ENCODE data around the gene ABTB2. TPM values are rescaled to one million over a fixed set of nuclear protein-coding genes. Genes with fewer than 3 reads are reported as not detected.

ABTB2 gene
- total RNA-seq, 1 experiment from 2014 or later: 46.3 TPM

GRCh38 chr11:34346551-34346950, 11.3 kb downstream of the ABTB2 start:
- intact Hi-C loops (cut with micrococcal nuclease; ENCODE audit: unreplicated experiment): no loop called here

GRCh38 chr11:34345991-34346480, 11.8 kb downstream of the ABTB2 start:
- no peak for TF ChIP-seq EZH2 (IDR thresholded peaks at IDR 0.05; ENCODE audit: borderline replicate concordance, low read depth, low read length, poor library complexity, severe bottlenecking)
- TF ChIP-seq CTCF (conservative IDR thresholded peaks at IDR 0.05; ENCODE audit: low read depth, low read length): no peak
- DNase-seq (ENCODE audit: low spot score): no peak
- ChIA-PET CTCF (interaction anchor here (1.0 kb wide), 1 partner anchor 171 kb away, joined by 3 read pairs; no protein-coding TSS in a partner anchor), POLR2A (ENCODE audit: low non-redundant PET) (interaction anchor here (0.6 kb wide), 1 partner anchor 28 kb away, joined by 3 read pairs; no protein-coding TSS in a partner anchor)
- Histone ChIP-seq H3K36me3 (ENCODE audit: insufficient read depth, low read length, poor library complexity, severe bottlenecking) (no peaks in the 10 kb centered on the region), H3K4me1 (ENCODE audit: insufficient read depth, low read length, poor library complexity, severe bottlenecking) (peaks cover 53% of the 10 kb centered on the region), H3K27ac (ENCODE audit: low read depth, low read length, poor library complexity, severe bottlenecking) (no peak overlapping the region), H3K4me3 (ENCODE audit: low read depth, low read length, poor library complexity, severe bottlenecking) (no peak overlapping the region), H3K9me3 (ENCODE audit: low read depth, low read length, poor library complexity, severe bottlenecking) (no peaks in the 10 kb centered on the region), H3K27me3 (replicated peaks; ENCODE audit: insufficient read depth, low read depth, low read length, poor library complexity) (no peaks in the 10 kb centered on the region)
- BruUV-seq (replicated peaks): no TSS peak
- intact Hi-C loops (cut with micrococcal nuclease; ENCODE audit: unreplicated experiment): no loop called here

More at GRCh38 chr11:34346551-34346950, 11.3 kb downstream of the ABTB2 start:
- Histone ChIP-seq H3K27me3 (replicated peaks; ENCODE audit: insufficient read depth, low read depth, low read length, poor library complexity) (no peaks in the 10 kb centered on the region), H3K4me1 (ENCODE audit: insufficient read depth, low read length, poor library complexity, severe bottlenecking) (peaks cover 53% of the 10 kb centered on the region), H3K36me3 (ENCODE audit: insufficient read depth, low read length, poor library complexity, severe bottlenecking) (no peaks in the 10 kb centered on the region), H3K27ac (ENCODE audit: low read depth, low read length, poor library complexity, severe bottlenecking) (no peak overlapping the region), H3K9me3 (ENCODE audit: low read depth, low read length, poor library complexity, severe bottlenecking) (no peaks in the 10 kb centered on the region), H3K4me3 (ENCODE audit: low read depth, low read length, poor library complexity, severe bottlenecking) (no peak overlapping the region)
- ChIA-PET POLR2A (ENCODE audit: low non-redundant PET) (interaction anchor here (0.6 kb wide), 1 partner anchor 27 kb away, joined by 3 read pairs; no protein-coding TSS in a partner anchor), CTCF (interaction anchor here (1.0 kb wide), 1 partner anchor 172 kb away, joined by 3 read pairs; no protein-coding TSS in a partner anchor)
- no peak for TF ChIP-seq CTCF (conservative IDR thresholded peaks at IDR 0.05; ENCODE audit: low read depth, low read length)
- no peak for TF ChIP-seq EZH2 (IDR thresholded peaks at IDR 0.05; ENCODE audit: borderline replicate concordance, low read depth, low read length, poor library complexity, severe bottlenecking)
- DNase-seq (ENCODE audit: low spot score): no peak
- BruUV-seq (replicated peaks): no TSS peak

- no peak for DNase-seq (ENCODE audit: low spot score)
- TF ChIP-seq CTCF (conservative IDR thresholded peaks at IDR 0.05; ENCODE audit: low read depth, low read length) (no peak), EZH2 (IDR thresholded peaks at IDR 0.05; ENCODE audit: borderline replicate concordance, low read depth, low read length, poor library complexity, severe bottlenecking) (no peak)
- BruUV-seq (replicated peaks): no TSS peak
- intact Hi-C loops (cut with micrococcal nuclease; ENCODE audit: unreplicated experiment): no loop called here
- no peak overlapping the region for H3K4me3 ChIP-seq (ENCODE audit: low read depth, low read length, poor library complexity, severe bottlenecking)
- H3K9me3 ChIP-seq (ENCODE audit: low read depth, low read length, poor library complexity, severe bottlenecking): no peaks in the 10 kb centered on the region
- no peaks in the 10 kb centered on the region for H3K27me3 ChIP-seq (replicated peaks; ENCODE audit: insufficient read depth, low read depth, low read length, poor library complexity)
- POLR2A ChIA-PET (ENCODE audit: low non-redundant PET): no interaction called here
- CTCF ChIA-PET: no interaction called here
- no peak overlapping the region for H3K27ac ChIP-seq (ENCODE audit: low read depth, low read length, poor library complexity, severe bottlenecking)
- H3K4me1 ChIP-seq (ENCODE audit: insufficient read depth, low read length, poor library complexity, severe bottlenecking): peaks cover 54% of the 10 kb centered on the region
- no peaks in the 10 kb centered on the region for H3K36me3 ChIP-seq (ENCODE audit: insufficient read depth, low read length, poor library complexity, severe bottlenecking)
Observed at GRCh38 chr11:34345540-34345876, 12.3 kb downstream of the ABTB2 start.

All from A673 (cell line).